OCI-LY3 (cell line): ENCODE data around the gene PIK3CA.

Experiments used
- H2AFZ ChIP-seq: fragments of 200-600, 300-600 bp; shearing (Covaris generic); 2 replicates; pipeline ENCODE4 v1.6.0; 2014; ENCODE audit warnings: antibody characterized with exemption, low read depth, low read length
- H3K27ac ChIP-seq: fragments of 200-600, 300-600 bp; sonication (generic); 2 replicates; pipeline ENCODE4 v1.5.1; 2014; ENCODE audit warnings: mild to moderate bottlenecking, low read length, moderate library complexity, mixed read lengths
- H3K27me3 ChIP-seq: fragments of 200-600, 300-600 bp; sonication (generic); 2 replicates; pipeline ENCODE4 v1.6.1; 2014; ENCODE audit warnings: low read depth, low read length, mixed read lengths
- H3K36me3 ChIP-seq: fragments of 200-600, 300-600 bp; sonication (generic); replicated peaks from 2 replicates; pipeline ENCODE3; 2014; ENCODE audit warnings: low read depth, low read length, mixed read lengths
- H3K4me1 ChIP-seq: fragments of 300-600, 200-600 bp; sonication (generic); 2 replicates; pipeline ENCODE4 v1.6.1; 2014; ENCODE audit warnings: low read length, mixed read lengths
- H3K4me2 ChIP-seq: fragments of 200-600, 300-600 bp; sonication (generic); 2 replicates; pipeline ENCODE4 v1.6.1; 2014; ENCODE audit warnings: low read length, mixed read lengths
- H3K4me3 ChIP-seq: fragments of 300-600, 200-600 bp; sonication (generic); 2 replicates; pipeline ENCODE4 v1.5.1; 2014; ENCODE audit warnings: antibody characterized with exemption, mild to moderate bottlenecking, low read length, moderate library complexity
- H3K79me2 ChIP-seq: fragments of 300-600, 200-600 bp; shearing (Covaris generic); 2 replicates; pipeline ENCODE4 v1.6.1; 2014; ENCODE audit warnings: mild to moderate bottlenecking, low read length, mixed read lengths
- H3K9ac ChIP-seq: fragments of 300-600, 200-600 bp; shearing (Covaris generic); 2 replicates; pipeline ENCODE4 v1.6.0; 2014; ENCODE audit warnings: mild to moderate bottlenecking, low read length, moderate library complexity
- H3K9me3 ChIP-seq: fragments of 200-600, 300-600 bp; shearing (Covaris generic); 2 replicates; pipeline ENCODE4 v1.6.1; 2014; ENCODE audit warnings: low read length, mixed read lengths; ENCODE audit not compliant: insufficient read depth
- H4K20me1 ChIP-seq: fragments of 200-600, 300-600 bp; sonication (generic); 2 replicates; pipeline ENCODE4 v1.6.1; 2016; ENCODE audit warnings: low read length, mixed read lengths; ENCODE audit not compliant: insufficient read depth
- EZH2phosphoT487 ChIP-seq: fragments of 200-600 bp; shearing (Covaris generic); IDR thresholded peaks from 2 replicates; pipeline ENCODE4 v1.6.1; 2018; ENCODE audit warnings: antibody characterized with exemption, mixed run types, low read depth
- TF ChIP-seq, protein P1 (sequence below): fragments of 200-600, 300-600 bp; sonication (generic); IDR thresholded peaks from 2 replicates; pipeline ENCODE4 v1.5.1; 2014; ENCODE audit warnings: antibody characterized with exemption, low read length, low read depth

PIK3CA gene

DNA sequence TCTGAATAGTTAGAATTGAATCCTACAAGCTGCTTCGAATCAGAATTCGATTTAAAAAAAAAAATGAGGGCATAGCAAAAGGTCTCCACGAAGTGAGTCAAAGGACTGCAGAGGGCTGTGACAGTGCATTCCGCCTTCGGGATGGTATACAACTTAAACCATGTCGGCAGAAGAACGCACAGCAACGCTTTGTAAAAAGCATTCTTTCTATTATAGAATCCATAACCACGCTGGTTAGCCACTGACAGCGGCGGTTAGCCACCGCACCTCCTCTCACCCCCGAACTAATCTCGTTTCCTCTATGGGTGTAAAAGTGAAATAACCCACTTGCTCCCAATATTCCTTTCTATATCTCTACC, 664 bp upstream of the PIK3CA start:
- H3K27ac ChIP-seq = peak overlapping the region; percentile 83
- H3K4me1 ChIP-seq = peaks cover 19% of the 10 kb centered on the region
- H3K4me3 ChIP-seq = peak overlapping the region; percentile 87
- peak overlapping the region; percentile 73 for H3K4me2 ChIP-seq
- no peak for TF ChIP-seq EZH2phosphoT487
- TF ChIP-seq, protein P1, sequence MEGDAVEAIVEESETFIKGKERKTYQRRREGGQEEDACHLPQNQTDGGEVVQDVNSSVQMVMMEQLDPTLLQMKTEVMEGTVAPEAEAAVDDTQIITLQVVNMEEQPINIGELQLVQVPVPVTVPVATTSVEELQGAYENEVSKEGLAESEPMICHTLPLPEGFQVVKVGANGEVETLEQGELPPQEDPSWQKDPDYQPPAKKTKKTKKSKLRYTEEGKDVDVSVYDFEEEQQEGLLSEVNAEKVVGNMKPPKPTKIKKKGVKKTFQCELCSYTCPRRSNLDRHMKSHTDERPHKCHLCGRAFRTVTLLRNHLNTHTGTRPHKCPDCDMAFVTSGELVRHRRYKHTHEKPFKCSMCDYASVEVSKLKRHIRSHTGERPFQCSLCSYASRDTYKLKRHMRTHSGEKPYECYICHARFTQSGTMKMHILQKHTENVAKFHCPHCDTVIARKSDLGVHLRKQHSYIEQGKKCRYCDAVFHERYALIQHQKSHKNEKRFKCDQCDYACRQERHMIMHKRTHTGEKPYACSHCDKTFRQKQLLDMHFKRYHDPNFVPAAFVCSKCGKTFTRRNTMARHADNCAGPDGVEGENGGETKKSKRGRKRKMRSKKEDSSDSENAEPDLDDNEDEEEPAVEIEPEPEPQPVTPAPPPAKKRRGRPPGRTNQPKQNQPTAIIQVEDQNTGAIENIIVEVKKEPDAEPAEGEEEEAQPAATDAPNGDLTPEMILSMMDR = no peak
- H2AFZ ChIP-seq = 0 out of 2 replicates have a peak overlapping the region, but pooled peaks have one; percentile 37
- peaks cover 14% of the 10 kb centered on the region; the same call in 1 of the 2 replicates for H3K27me3 ChIP-seq
- H3K36me3 ChIP-seq = no peaks in the 10 kb centered on the region
- peaks cover 42% of the 10 kb centered on the region for H3K79me2 ChIP-seq
- H4K20me1 ChIP-seq = peaks cover 29% of the 10 kb centered on the region
- peak overlapping the region; percentile 51 for H3K9ac ChIP-seq
- H3K9me3 ChIP-seq = no peaks in the 10 kb centered on the region

DNA sequence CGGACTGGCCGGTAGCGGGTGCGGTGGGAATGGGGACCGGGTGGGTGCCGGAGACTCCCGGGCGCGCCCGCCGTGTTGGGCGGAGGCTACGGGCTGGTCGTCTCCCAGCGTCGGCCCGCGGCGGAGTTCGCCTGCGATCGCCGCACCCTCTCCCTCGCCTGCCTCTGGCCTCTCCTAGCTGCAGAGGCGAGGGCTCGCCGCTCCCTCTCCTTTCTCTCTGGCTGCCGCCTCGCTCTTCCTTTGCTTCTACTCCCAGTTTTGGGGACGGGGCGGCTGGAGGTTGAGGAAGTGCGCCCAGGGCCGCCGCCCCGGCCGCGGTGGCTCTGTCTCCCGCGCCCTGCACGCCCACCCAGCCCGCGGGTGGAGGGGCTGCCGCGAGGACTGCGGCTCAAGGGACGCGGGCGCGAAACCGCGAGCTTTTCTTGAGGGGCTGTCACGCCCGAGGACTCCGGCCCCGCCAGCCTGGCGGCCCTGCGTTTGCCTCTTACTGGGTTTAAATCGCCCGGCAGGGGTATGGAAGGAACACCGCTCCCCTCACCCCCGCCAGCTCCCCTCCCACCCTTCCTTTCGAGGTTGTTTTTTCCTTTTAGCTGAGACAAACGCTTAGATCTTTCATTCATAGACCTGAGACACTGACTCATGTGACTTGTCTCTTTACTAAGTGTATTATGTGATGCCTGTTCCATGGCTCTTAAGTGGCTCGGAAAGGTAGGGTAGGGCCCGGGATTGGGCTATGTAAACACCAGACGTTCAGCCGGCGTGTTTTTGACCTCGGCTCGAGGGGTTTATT, 654 bp downstream of the PIK3CA start:
- Histone ChIP-seq H3K36me3 (no peaks in the 10 kb centered on the region), H3K27ac (peak overlapping the region; percentile 83), H2AFZ (peak overlapping the region; percentile 4; the same call in 1 of the 2 replicates), H3K4me2 (peak overlapping the region; percentile 85), H4K20me1 (peaks cover 37% of the 10 kb centered on the region), H3K9me3 (no peaks in the 10 kb centered on the region), H3K4me3 (peak overlapping the region; percentile 87), H3K4me1 (peaks cover 19% of the 10 kb centered on the region), H3K79me2 (peaks cover 55% of the 10 kb centered on the region), H3K9ac (peak overlapping the region; percentile 91), H3K27me3 (peaks cover 10% of the 10 kb centered on the region; the same call in 1 of the 2 replicates)
- TF ChIP-seq, protein P1 = no peak
- no peak for TF ChIP-seq EZH2phosphoT487

DNA sequence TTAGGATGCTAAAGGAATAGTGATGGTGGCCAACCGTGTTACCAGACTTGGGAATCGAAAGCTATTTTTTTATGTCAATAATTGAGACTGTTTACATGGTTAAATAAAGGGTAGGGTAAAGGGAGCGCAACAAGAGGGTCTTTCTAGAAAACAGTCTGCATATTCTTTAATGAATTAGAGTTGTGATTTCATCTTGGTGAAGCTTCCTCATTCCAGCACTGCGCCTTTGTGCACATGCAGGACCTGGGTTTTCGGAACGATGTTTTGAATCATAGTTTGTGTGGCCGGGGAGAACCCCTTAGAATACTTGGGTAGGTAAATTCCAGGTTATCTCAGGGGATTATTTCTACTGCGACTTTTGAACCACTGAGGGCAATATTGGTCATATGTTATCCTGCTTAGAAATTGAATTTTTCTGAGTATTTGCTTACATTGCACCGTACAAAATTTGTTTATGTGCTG, 1.3 kb downstream of the PIK3CA start:
- peaks cover 19% of the 10 kb centered on the region for H3K4me1 ChIP-seq
- no peaks in the 10 kb centered on the region for H3K36me3 ChIP-seq
- peak overlapping the region; percentile 87 for H3K4me3 ChIP-seq
- peaks cover 43% of the 10 kb centered on the region for H4K20me1 ChIP-seq
- no peak for TF ChIP-seq EZH2phosphoT487
- TF ChIP-seq, protein P1 = no peak
- 0 out of 2 replicates have a peak, but pooled peaks cover 7% of the 10 kb centered on the region for H3K27me3 ChIP-seq
- H3K27ac ChIP-seq = peak overlapping the region; percentile 83
- H3K4me2 ChIP-seq = peak overlapping the region; percentile 85
- H3K9me3 ChIP-seq = no peaks in the 10 kb centered on the region
- H3K9ac ChIP-seq = peak overlapping the region; percentile 91
- H2AFZ ChIP-seq = no peak overlapping the region
- H3K79me2 ChIP-seq = peaks cover 62% of the 10 kb centered on the region

DNA sequence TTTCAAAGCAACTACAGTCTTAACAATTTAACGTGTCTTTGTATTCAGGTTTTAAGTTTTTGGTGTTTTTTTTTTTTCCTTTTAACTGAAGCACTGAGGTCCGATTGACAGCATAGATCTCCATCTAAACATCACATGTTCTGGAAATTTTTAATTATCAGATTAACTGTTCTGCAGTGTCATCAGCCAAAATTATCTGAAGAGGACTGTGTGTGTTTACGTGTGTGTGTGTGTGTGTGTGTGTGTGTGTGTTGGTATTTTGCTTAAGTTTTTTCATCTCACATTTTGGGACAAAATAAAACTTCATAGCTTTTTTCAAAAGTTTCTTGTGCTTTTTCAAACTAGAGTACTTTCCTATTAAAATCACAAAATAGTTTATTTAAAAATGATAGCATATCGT, 1.8 kb downstream of the PIK3CA start:
- Histone ChIP-seq H3K4me2 (peak overlapping the region; percentile 85), H2AFZ (no peak overlapping the region), H3K4me1 (peaks cover 19% of the 10 kb centered on the region), H3K9ac (peak overlapping the region; percentile 91), H3K36me3 (no peaks in the 10 kb centered on the region), H3K27me3 (0 out of 2 replicates have a peak, but pooled peaks cover 7% of the 10 kb centered on the region), H3K79me2 (peaks cover 66% of the 10 kb centered on the region), H3K9me3 (no peaks in the 10 kb centered on the region), H4K20me1 (peaks cover 46% of the 10 kb centered on the region), H3K4me3 (peak overlapping the region; percentile 87), H3K27ac (peak overlapping the region; percentile 10; the same call in 1 of the 2 replicates)
- TF ChIP-seq, protein P1 = no peak
- no peak for TF ChIP-seq EZH2phosphoT487
